ENCODE measurements around the gene IP6K1.
A peak's percentile ranks its signal among the peaks of the same experiment; 100 is the strongest.
"Not testable (repeated sequence)": the region's sequence is repeated elsewhere in the genome, so short reads cannot be mapped to it uniquely, and the experiment has no call there.

Gene IP6K1

GRCh38 chr3:49786357-49787181, at the start of gene IP6K1:
TSS of gene IP6K1 (minus strand) at chr3:49786542. CDS start at chr3:49748040, 38,502 bp downstream.
- peak; percentile 100 for DNase-seq

- no peak for DNase-seq
Measured at GRCh38 chr3:49831341-49831740, 45.0 kb upstream of the IP6K1 start.

- no peak for DNase-seq
Measured at GRCh38 chr3:49826016-49826415, 39.7 kb upstream of the IP6K1 start.

DNA sequence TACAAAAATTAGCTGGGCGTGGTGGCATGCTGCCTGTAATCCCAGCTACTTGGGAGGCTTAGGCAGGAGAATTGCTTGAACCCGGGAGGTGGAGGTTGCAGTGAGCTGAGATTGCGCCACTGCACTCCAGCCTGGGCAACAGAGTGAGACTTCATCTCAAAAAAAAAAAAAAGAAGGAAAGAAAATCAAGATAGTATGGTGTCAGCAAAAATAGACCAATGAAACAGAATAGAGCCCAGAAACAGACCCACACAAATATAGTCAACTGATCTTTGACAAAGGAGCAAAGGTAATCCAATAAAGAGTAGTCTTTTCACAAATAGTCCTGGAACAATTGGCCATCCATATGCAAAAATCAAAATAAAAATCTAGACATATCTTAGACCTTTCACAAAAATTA, 36.8 kb upstream of the IP6K1 start:
- DNase-seq, result not testable (repeated sequence)

DNA sequence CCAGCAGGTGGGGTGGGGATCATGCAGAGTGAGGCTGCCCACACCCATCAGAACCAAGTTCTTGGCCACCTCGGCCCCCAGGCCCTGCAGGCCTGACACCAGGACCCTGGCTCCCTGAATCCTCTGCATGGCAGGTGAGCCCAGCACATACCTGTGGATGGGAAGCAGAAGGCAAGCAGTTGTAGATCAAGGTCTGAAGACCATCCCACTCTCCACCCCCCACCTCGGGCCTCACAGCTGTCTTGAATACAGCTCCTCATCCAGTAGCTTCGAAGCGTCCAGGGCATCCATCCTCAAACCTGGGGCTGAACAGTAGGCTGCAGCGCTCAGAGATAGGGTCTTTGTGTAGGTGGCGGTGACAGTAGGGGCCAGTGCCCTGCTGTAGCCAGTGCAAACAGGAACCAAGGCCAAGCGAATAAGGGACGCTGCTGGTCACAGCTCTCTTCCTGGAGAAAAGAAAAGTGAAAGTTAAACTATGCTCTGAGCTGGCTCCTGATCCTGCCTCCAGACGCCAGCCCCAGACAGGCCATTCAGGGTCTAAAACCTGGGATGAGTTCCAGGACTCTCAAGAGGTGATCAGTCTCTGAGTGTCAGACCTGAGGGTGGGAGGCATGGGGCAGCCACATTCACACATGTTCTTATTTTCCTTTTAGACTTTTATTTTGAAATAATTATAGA, 27.3 kb upstream of the IP6K1 start, which contains the start of gene UBA7:
Gene UBA7 (minus strand): TSS at position 457 of the 678 bp plus-strand sequence. CDS start 166 bp downstream, at position 291.
- peak; percentile 60 for DNase-seq

DNA sequence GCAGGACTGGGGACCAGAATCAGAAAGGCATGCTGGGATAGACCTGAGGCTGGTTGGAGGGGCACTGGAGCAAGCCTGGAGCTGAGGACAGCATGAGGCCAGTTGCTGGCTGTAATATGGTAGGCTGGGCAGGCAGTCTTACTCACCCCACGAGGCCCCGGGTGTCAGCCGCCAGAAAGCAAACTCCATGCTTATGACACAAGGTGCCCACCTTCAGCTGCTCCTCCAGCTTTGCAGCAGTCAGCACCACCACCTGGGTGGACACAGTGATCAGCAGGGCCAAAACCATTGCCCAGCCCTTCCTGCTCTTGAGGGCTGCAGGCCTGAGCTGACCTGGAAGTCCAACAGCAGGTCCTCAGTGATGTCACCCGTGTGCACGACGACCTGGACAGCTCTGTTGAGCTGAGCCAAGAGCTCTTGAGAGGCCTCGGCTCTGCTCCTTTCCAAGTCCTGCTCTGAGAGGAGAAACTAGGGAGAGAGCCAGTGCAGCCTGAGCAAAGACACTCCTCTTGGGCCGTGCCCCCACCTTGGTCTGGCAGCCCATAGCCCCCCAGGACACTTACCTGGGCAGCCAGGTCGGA, 26.7 kb upstream of the IP6K1 start:
- DNase-seq, result no peak

- DNase-seq, result no peak
Measured at GRCh38 chr3:49807431-49808114, 21.2 kb upstream of the IP6K1 start.

DNA sequence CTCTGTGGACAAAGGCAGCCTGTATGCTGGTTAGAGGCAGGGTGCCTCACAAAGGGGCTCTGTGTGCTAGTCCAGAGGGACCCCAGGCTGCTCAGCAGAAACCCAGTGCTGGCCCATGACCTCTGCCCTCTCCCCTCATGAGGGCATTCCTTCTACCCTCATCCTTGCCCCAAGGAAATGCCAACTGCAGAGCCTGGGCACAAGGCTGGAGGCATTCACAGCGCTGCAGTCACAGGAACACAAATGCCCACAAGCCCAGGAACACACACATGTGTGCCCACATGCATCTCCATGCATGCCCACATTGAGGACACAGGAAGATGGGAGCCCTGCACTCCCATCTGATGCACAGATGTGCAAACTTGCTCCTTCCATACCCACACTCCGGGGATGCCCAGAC, 20.5 kb upstream of the IP6K1 start:
- no peak for DNase-seq

- DNase-seq, result peak; percentile 90
Measured at GRCh38 chr3:49805897-49806701, 19.8 kb upstream of the IP6K1 start.

DNA sequence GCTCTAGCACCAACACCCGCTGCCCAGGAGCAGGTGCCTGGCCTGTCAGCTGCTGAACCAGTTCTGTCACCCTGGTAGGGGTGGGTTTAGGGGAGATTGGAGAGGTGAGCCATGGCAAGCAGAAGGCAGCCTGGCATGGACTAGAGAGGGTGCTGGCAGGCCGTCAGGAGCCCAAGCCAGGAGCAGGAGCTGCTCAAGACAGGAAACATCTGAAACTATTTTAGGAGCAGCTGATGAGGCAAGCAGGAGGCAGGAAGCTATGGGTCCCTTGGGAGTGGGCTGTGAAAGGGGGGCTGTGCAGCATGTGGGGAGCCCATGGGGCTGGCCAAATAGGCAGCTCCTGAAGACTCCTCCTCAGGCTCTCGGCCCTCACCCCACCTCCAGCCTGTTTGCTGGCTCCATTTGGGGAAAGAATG, 19.0 kb upstream of the IP6K1 start:
- DNase-seq, result peak; percentile 89

DNA sequence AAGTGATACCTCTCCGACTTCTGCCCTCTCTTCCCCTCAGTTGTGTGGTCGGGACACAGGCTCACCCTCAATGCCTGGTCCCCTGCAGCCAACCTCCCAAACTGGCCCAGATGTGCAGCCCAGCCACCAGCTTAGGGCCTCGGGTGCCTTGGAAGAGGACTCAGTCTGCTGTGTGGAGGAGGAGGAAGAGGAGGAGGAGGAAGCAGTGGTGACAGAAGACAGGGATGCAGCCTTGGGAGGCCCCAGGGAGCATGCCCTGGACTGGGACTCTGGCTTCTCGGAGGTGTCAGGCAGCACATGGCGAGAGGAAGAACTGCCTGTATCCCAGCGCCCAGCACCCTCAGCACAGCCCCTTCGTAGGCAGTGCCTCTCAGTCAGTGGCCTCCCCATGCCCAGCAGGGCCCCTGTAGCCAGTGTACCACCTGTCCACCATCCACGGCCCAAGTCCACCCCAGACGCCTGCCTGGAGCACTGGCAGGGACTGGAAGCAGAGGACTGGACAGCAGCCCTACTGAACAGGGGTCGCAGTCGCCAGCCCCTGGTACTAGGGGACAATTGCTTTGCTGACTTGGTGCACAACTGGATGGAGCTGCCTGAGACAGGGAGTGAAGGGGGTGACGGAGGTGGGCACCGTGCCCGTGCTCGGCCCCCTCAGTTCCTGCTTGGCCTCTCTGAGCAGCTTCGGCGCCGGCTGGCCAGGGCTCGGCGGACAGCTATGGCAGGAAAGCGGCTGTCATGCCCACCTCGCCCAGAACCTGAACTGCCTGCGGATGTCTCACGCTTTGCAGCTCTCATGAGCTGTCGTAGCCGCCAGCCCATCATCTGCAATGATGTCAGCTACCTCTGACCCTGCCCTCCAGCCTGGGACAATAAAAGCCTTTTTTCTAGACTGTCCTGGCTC, 18.0 kb upstream of the IP6K1 start:
- peak; percentile 60 for DNase-seq

DNA sequence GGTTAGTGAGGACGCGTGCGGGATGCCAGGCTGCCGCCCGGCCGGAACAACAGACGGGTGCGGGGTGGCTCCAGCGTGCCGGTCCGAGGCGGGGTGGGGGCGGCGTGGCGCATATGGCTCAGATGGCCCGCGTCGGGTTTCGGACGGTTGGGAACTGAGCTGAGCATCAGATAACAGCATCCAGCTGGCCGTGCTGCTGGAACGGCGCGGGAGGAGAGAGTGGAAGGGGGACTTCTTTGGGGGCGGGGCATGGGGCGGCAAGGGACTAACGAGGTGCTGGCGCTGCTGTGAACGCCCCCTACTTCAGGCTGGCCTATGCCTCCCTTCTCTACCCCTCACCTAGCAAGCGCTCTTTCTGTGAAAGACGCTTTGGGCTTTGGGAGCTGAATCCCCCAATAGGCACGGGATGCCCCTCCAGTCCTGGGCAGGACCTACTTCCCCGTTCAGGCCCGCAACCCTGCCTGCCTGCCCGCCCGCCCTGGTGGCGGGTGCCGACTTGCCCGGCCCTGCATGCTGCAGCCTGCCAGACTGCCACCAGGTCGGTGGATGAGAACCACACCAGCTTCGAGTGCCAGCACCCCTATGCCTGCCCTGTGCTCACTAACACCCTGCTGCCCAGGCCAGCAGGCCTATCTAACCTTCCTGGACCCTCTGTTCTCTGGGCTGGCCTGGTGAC, 17.3 kb upstream of the IP6K1 start:
- no peak for DNase-seq

GRCh38 chr3:49802719-49803464, 16.6 kb upstream of the IP6K1 start, which contains the start of gene INKA1:
TSS of gene INKA1 (plus strand) at chr3:49803261. CDS start at chr3:49803393, 132 bp downstream.
- DNase-seq, result peak; percentile 93

DNA sequence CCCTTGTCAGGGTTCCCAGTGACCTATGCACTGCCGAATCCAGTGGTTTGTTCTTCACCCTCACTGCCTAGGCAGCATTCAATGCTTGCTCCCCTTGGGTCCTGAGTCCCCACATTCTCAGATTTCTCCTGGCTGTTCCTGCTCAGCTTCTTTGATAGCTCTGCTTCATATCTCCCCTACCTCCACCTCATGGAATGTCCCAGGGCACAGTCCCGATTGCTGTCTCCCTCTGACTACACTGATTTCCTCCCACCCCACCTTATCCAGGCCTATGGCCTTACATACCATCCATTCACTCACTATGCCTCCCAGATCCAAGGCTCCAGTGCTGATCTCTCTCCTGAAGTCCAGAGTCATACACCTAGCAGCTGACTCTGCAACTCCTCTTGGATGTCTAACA, 14.8 kb upstream of the IP6K1 start:
- DNase-seq, result no peak

DNA sequence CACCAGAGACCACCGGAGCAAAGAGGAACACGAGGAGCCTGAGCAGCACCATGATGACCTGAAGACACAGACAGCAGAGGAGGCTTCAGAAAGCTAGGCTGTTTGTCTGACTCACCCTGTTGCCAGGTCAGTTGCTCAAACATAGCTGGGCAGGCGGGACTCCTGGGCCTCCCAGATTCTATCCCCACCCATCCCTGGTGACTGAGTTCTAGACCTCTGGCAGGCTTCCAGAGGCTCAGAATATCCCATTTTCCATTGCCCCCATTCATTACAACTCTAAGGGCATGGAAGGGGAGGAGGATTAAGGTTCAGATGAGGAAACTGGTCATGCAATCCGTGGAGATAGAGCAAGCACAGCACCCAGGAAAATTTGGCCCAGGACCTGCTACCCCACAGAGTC, 13.4 kb upstream of the IP6K1 start, which contains the start of gene CDHR4:
Gene CDHR4 (minus strand): TSS at position 113 of the 400 bp plus-strand sequence. CDS start 61 bp downstream, at position 52.
- DNase-seq, result no peak

DNA sequence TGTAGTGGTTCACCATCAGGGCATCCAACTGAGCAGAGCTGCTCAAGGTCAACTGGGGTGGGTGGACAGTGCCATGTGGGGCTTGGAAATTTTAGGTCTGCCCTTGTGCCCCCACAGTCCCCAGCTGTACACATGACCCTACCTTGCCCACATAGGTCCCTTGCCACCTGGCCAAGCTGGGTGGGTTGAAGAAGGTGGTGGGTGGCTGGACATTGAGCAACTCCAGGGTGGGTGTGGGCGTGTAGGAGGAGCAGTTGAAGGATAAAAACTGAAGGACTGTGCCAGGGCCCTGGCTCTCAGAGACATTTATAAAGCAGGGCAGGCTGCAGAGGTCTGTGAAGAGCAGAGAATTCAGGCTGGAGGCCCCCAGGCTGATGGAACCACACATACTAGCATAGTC, 12.8 kb upstream of the IP6K1 start:
- DNase-seq, result no peak

- DNase-seq, result no peak
Measured at GRCh38 chr3:49794926-49795905, 8.9 kb upstream of the IP6K1 start.

- no peak for DNase-seq
Measured at GRCh38 chr3:49794431-49794830, 8.1 kb upstream of the IP6K1 start.

Data from right forelimb (tissue), 1 donor.